ENCODE measurements around the gene TCEA3. TPM values are rescaled to one million over a fixed set of nuclear protein-coding genes. Genes with fewer than 3 reads are reported as not detected.

TCEA3 gene
- total RNA-seq, 1 donor from 2014 or later = not detected

DNA sequence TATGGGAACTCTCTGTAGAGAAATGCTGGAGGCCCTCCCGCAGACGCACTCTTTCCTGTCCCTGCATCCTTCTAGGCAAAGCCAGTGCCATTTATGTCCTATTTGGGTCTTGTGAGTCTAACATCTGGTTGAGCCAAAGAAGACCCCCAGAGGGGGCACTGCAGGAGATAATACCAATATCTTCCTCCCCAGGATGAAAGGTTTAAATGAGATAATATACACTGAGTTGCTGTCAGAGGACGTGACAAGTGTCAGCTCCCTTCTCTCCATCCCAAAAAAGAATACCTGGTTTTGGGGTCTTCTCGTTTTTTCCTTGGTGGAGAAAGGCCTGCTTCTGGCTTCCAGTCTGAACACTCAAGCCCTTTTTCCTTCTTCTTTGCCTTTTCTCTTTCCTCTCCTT is 7.6 kb downstream of the TCEA3 start:
- DNase-seq (no peak), ATAC-seq (ENCODE audit: low read depth) (no peak)
- CTCF ChIA-PET = no interaction called here
- intact Hi-C loops (cut with micrococcal nuclease) = no loop called here
- Mint-ChIP-seq H3K4me1 (no peaks in the 10 kb centered on the region), H3K9me3 (no peaks in the 10 kb centered on the region), H3K27me3 (peaks cover 5% of the 10 kb centered on the region), H3K4me3 (no peak overlapping the region), H3K36me3 (ENCODE audit: low read depth) (no peaks in the 10 kb centered on the region), H3K27ac (no peak overlapping the region)
- TF ChIP-seq, protein P1, sequence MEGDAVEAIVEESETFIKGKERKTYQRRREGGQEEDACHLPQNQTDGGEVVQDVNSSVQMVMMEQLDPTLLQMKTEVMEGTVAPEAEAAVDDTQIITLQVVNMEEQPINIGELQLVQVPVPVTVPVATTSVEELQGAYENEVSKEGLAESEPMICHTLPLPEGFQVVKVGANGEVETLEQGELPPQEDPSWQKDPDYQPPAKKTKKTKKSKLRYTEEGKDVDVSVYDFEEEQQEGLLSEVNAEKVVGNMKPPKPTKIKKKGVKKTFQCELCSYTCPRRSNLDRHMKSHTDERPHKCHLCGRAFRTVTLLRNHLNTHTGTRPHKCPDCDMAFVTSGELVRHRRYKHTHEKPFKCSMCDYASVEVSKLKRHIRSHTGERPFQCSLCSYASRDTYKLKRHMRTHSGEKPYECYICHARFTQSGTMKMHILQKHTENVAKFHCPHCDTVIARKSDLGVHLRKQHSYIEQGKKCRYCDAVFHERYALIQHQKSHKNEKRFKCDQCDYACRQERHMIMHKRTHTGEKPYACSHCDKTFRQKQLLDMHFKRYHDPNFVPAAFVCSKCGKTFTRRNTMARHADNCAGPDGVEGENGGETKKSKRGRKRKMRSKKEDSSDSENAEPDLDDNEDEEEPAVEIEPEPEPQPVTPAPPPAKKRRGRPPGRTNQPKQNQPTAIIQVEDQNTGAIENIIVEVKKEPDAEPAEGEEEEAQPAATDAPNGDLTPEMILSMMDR (IDR thresholded peaks at IDR 0.05) = no peak
- POLR2A ChIA-PET = no interaction called here

DNA sequence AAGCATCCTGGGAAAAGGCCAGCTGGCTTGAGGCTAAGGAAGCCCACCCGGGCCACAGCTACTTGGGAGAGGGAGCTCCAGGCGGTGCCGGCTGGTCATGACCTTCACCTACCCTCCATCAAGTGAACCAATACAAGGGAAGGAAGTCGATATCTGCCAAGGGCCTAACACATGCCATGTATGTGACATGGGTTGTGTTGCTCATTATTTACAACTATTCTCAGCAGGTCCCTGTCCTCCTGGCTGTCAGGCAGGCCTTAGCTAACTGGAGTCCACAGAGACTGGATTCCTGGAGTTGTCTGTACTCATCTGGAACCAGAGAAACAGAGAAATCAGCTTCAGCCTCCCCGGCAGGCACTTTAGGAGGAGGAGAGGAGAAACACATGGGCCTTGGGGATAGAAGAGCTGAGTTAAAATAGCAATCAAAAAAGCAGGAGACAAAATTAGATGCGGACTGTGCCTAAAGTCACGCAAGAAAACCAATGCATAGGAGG is 15.7 kb downstream of the TCEA3 start:
- Mint-ChIP-seq H3K4me3 (no peak overlapping the region), H3K4me1 (no peaks in the 10 kb centered on the region), H3K27ac (no peak overlapping the region), H3K27me3 (peaks cover 3% of the 10 kb centered on the region), H3K9me3 (no peaks in the 10 kb centered on the region), H3K36me3 (ENCODE audit: low read depth) (no peaks in the 10 kb centered on the region)
- DNase-seq (no peak), ATAC-seq (ENCODE audit: low read depth) (no peak)
- ChIA-PET POLR2A (no interaction called here), CTCF (no interaction called here)
- TF ChIP-seq, protein P1 (IDR thresholded peaks at IDR 0.05) = no peak
- intact Hi-C loops (cut with micrococcal nuclease) = loop anchor here (10.0 kb wide), 1 partner anchor 94 kb away; no protein-coding TSS in a partner anchor

DNA sequence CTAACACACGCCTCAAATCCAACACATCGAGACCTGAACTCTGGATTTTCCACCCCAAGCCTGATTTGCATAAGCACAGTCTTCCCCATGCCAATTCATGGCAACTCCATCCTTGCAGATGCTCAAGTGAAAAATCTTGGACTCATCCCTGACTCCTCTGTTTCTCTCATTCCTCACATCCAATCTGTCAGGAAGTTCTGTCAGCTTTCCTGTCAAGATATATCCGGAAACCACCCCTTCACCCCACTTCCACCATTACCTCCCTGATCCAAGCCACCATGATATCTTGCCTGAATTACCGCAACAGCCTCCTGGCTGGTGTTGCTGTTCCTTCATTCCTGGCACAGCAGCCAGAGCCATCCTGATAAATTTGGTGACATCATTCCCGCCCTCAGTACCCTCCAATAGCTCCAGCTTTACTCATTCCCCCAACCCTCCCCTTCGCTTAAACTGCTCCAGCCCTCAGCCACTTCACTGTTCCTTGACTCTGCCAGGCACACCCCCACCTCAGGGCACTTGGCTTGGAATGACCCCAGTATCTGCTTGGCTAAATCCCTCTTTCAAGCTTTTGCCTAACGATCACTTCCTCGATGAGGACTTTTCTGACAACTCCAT is 17.4 kb downstream of the TCEA3 start:
- TF ChIP-seq, protein P1 (IDR thresholded peaks at IDR 0.05) = no peak
- ChIA-PET POLR2A (no interaction called here), CTCF (no interaction called here)
- no peak for DNase-seq
- no peaks in the 10 kb centered on the region for H3K4me1 Mint-ChIP-seq
- intact Hi-C loops (cut with micrococcal nuclease) = loop anchor here (10.0 kb wide), 1 partner anchor 92 kb away; no protein-coding TSS in a partner anchor
- H3K27me3 Mint-ChIP-seq = peaks cover 6% of the 10 kb centered on the region
- ATAC-seq (ENCODE audit: low read depth) = no peak
- no peak overlapping the region for H3K4me3 Mint-ChIP-seq
- H3K9me3 Mint-ChIP-seq = no peaks in the 10 kb centered on the region
- H3K27ac Mint-ChIP-seq = no peak overlapping the region
- H3K36me3 Mint-ChIP-seq (ENCODE audit: low read depth) = no peaks in the 10 kb centered on the region

DNA sequence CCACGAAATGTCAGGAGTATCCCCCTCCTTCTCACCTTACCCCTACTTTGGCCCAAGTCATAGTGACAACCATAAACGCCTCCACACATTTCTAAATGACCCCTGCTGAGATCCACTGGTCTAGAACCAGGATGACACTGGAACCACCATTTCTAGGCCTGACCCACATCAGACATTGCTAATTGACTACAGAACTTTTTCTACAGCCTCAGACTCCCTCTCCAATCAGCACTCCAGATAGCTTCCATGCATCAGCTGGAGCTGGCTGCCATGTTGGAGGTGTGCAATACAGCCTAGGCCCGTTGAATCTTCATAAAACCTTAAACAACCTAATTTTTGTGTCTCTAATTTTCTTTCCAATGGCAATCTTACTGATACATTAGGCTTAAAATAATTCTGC is 18.6 kb downstream of the TCEA3 start:
- TF ChIP-seq, protein P1 (IDR thresholded peaks at IDR 0.05) = no peak
- no peak for ATAC-seq (ENCODE audit: low read depth)
- peaks cover 10% of the 10 kb centered on the region for H3K27me3 Mint-ChIP-seq
- no peak overlapping the region for H3K4me3 Mint-ChIP-seq
- no peaks in the 10 kb centered on the region for H3K4me1 Mint-ChIP-seq
- H3K36me3 Mint-ChIP-seq (ENCODE audit: low read depth) = no peaks in the 10 kb centered on the region
- POLR2A ChIA-PET = no interaction called here
- CTCF ChIA-PET = interaction anchor here (0.7 kb wide), 1 partner anchor 629 kb away, joined by 3 read pairs; no protein-coding TSS in a partner anchor
- DNase-seq = no peak
- no peaks in the 10 kb centered on the region for H3K9me3 Mint-ChIP-seq
- intact Hi-C loops (cut with micrococcal nuclease) = loop anchor here (2.0 to 10.0 kb wide), 2 partner anchors 91 to 429 kb away; no protein-coding TSS in a partner anchor
- no peak overlapping the region for H3K27ac Mint-ChIP-seq

DNA sequence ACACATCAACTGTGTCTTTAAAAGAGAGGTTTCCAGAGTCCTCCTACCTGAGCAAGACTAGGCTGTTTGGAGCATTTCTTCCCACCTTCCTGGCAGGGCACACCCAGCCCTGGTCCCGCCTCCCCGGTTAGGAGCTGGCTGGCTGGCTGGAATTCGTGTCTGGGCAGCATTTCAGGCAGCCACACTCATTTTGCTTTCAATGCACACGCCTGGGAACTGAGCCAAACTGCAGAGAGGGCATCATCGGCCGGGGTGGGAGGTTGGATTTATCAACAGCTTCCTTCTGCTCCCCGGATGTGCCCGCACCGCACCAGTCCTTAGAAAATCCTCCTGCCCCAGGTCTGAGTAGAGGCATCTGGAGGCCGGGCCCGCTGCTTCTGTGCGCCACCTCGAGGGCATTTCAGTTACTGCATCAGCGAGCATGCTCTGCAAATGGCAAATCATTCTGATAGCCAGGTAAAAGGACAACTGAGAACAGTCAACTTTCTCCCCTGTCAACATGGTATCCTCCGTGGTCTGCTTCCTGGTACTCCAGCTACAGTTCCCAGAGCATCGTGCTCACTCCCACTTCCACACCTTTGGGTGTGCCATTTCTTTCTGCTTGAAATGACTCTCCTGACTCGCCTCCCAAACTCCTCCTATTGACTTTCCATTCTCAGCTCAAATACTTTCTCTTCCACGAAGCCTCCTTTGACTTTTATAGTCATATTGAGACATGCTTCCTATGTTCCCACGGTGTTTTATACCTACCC is 20.6 kb downstream of the TCEA3 start:
- H3K4me3 Mint-ChIP-seq = no peak overlapping the region
- ChIA-PET CTCF (interaction anchor here (0.7 to 1.6 kb wide), 7 partner anchors 8 to 262 kb away, joined by 3 to 5 read pairs (median 3); partner anchors contain the start of gene HNRNPR), POLR2A (interaction anchor here (0.9 kb wide), 1 partner anchor 60 kb away, joined by 5 read pairs; the partner anchor contains the start of gene HNRNPR)
- DNase-seq (peak; percentile 71), ATAC-seq (ENCODE audit: low read depth) (peak; percentile 95)
- H3K27me3 Mint-ChIP-seq = peaks cover 7% of the 10 kb centered on the region
- H3K9me3 Mint-ChIP-seq = peaks cover 2% of the 10 kb centered on the region
- intact Hi-C loops (cut with micrococcal nuclease) = loop anchor here (1.0 to 10.0 kb wide), 4 partner anchors 60 to 427 kb away; partner anchors contain the start of gene HNRNPR
- TF ChIP-seq, protein P1 (IDR thresholded peaks at IDR 0.05) = peak; percentile 78
- no peaks in the 10 kb centered on the region for H3K4me1 Mint-ChIP-seq
- H3K36me3 Mint-ChIP-seq (ENCODE audit: low read depth) = no peaks in the 10 kb centered on the region
- H3K27ac Mint-ChIP-seq = no peak overlapping the region

All from activated B cell treated with CpG ODN at 0.5 μM for 24 hours (primary cell).